ENCODE measurements around the gene REPIN1. TPM values are rescaled to one million over a fixed set of nuclear protein-coding genes. Genes with fewer than 3 reads are reported as not detected.

The REPIN1 gene
- total and polyA plus RNA-seq, 9 of the 15 experiments (the other 6 are each of a cell fraction or from before 2014, with no cell fraction given), result 8.1 to 283 (median 94.3) TPM

- 63% methylated on average over 37 of the region's 37 CpGs for WGBS (ENCODE audit: insufficient coverage, low coverage, missing lambda C conversion rate)
Measured at GRCh38 chr7:150412518-150413488, 44.2 kb downstream of the REPIN1 start.

More at GRCh38 chr7:150412518-150413488, 44.2 kb downstream of the REPIN1 start:
- Histone ChIP-seq H4K20me1 (replicated peaks; ENCODE audit: control insufficient read depth, insufficient read depth, low read length) (no peaks in the 10 kb centered on the region), H3K9me3 (replicated peaks; ENCODE audit: control insufficient read depth, insufficient read depth, low read depth, low read length) (no peaks in the 10 kb centered on the region), H3K27me3 (ENCODE audit: control insufficient read depth in 2 of 2, insufficient read depth in 2 of 2, low read length in 2 of 2) (no peaks in the 10 kb centered on the region), H2AFZ (ENCODE audit: low read depth, low read length) (no peak overlapping the region), H3K4me1 (replicated peaks in 1 of 2; ENCODE audit: control insufficient read depth in 2 of 2, insufficient read depth in 2 of 2, low read length in 2 of 2) (peaks cover 0 to 19% of the 10 kb centered on the region in 2 experiments; a peak in 2 of 5 replicates), H3K9me1 (ENCODE audit: control insufficient read depth, insufficient read depth, low read length) (no peaks in the 10 kb centered on the region), H3K79me2 (ENCODE audit: control insufficient read depth, insufficient read depth, low read length) (no peaks in the 10 kb centered on the region), H3K27ac (ENCODE audit: extremely low read depth, low read depth, low read length) (no peak overlapping the region), H3K4me3 (no peak overlapping the region), H3K36me3 (ENCODE audit: control insufficient read depth, insufficient read depth, low read length) (peaks cover 10% of the 10 kb centered on the region; the same call in 1 of the 3 replicates), H3K9ac (ENCODE audit: insufficient read depth in 1 of 2, low read depth in 2 of 2, low read length in 2 of 2) (peak overlapping the region in 1 of 2 experiments; percentile 26; a peak in 1 of 4 replicates), H3K4me2 (ENCODE audit: insufficient read depth, low read length) (no peak overlapping the region)
- peak in 1 of 4 experiments; percentile 8 for DNase-seq (ENCODE audit: extremely low read depth in 1 of 4, low spot score in 3 of 4)
- BruUV-seq (replicated peaks), result no TSS peak
- CTCF ChIA-PET (ENCODE audit: low intra/inter-chr PET ratio), result no interaction called here
- in situ Hi-C loops (cut with MboI) (no loop called here), intact Hi-C loops (cut with micrococcal nuclease) (no loop called here)
- POLR2A ChIA-PET, result interaction anchor here (0.6 to 1.2 kb wide), 3 partner anchors 8 to 33 kb away, joined by 4 read pairs; a partner anchor contains a TSS
- ATAC-seq, result no peak
- TF ChIP-seq XRCC4 (IDR thresholded peaks at IDR 0.05; ENCODE audit: extremely low read depth, insufficient read depth, insufficient read length) (no peak), JUND (IDR thresholded peaks at IDR 0.05; ENCODE audit: borderline replicate concordance, low read depth, low read length) (no peak), JUND (tag; IDR thresholded peaks at IDR 0.05; ENCODE audit: borderline replicate concordance, low read depth, low read length) (no peak), TFAP4 (CRISPR knock-in tag; IDR thresholded peaks at IDR 0.05; ENCODE audit: borderline replicate concordance) (0 out of 2 replicates have a peak, but pooled peaks have one; percentile 26), ZNF143 (CRISPR knock-in tag; IDR thresholded peaks at IDR 0.05) (no peak)
- no peak for FAIRE-seq

Data from K562 (cell line).